Parathyroid adenoma (tissue), 2 donors: ENCODE results near the gene PCSK1N.
"Not testable (repeated sequence)": the region's sequence is repeated elsewhere in the genome, so short reads cannot be mapped to it uniquely, and the experiment has no call there.

Experiments
- H2AFZ ChIP-seq: fragments of 300-600 bp; sonication (generic); one replicate; pipeline ENCODE4 v1.7.0; 2017; ENCODE audit warnings: antibody characterized with exemption, mild to moderate bottlenecking
- H3K27ac ChIP-seq: fragments of 300-600 bp; sonication (generic); one replicate; pipeline ENCODE4 v1.7.0; 2017
- H3K27me3 ChIP-seq: fragments of 300-600 bp; sonication (generic); one replicate; pipeline ENCODE4 v1.7.0; 2017; ENCODE audit warnings: low read length; ENCODE audit not compliant: control insufficient read depth, insufficient read depth
- H3K36me3 ChIP-seq: fragments of 300-600 bp; sonication (generic); one replicate; pipeline ENCODE4 v1.7.0; 2017; ENCODE audit warnings: low read length; ENCODE audit not compliant: control insufficient read depth, insufficient read depth
- H3K4me1 ChIP-seq: fragments of 300-600 bp; sonication (generic); one replicate; pipeline ENCODE4 v1.7.0; 2017; ENCODE audit warnings: control low read depth
- H3K4me2 ChIP-seq: fragments of 300-600 bp; sonication (generic); one replicate; pipeline ENCODE4 v1.7.0; 2017; ENCODE audit warnings: low read length
- H3K4me3 ChIP-seq: fragments of 300-600 bp; sonication (generic); one replicate; pipeline ENCODE4 v1.7.0; 2017; ENCODE audit warnings: low read depth, low read length
- H3K79me2 ChIP-seq: fragments of 300-600 bp; sonication (generic); one replicate; pipeline ENCODE4 v1.7.0; 2017; ENCODE audit warnings: control low read depth
- H3K9ac ChIP-seq: fragments of 300-600 bp; sonication (generic); one replicate; pipeline ENCODE4 v1.7.0; 2017; ENCODE audit warnings: mild to moderate bottlenecking
- H3K9me3 ChIP-seq: fragments of 300-600 bp; sonication (generic); one replicate; pipeline ENCODE4 v1.7.0; 2017; ENCODE audit warnings: low read length; ENCODE audit not compliant: control insufficient read depth
- CTCF ChIP-seq: fragments of 300-600 bp; sonication (generic); IDR thresholded peaks from one replicate; pipeline ENCODE4 v1.7.0; 2017; ENCODE audit warnings: antibody characterized with exemption, mild to moderate bottlenecking
- donor health status: primary hyperparathyroidism.

The PCSK1N gene

GRCh38 chrX:48835524-48836329, at the start of gene PCSK1N:
TSS of gene PCSK1N (minus strand) at chrX:48835610. CDS start at chrX:48835532, 78 bp downstream.
- H3K4me3 ChIP-seq, result peak within 1 kb of the TSS; percentile 54

GRCh38 chrX:48883729-48884128, 48.3 kb upstream of the PCSK1N start:
- TF ChIP-seq CTCF, result no peak
- no peaks in the 10 kb centered on the region for H3K9me3 ChIP-seq
- H3K27me3 ChIP-seq, result no peaks in the 10 kb centered on the region
- H3K9ac ChIP-seq, result no peak overlapping the region
- no peaks in the 10 kb centered on the region for H3K4me1 ChIP-seq
- H3K36me3 ChIP-seq, result no peaks in the 10 kb centered on the region
- no peak overlapping the region for H3K27ac ChIP-seq
- H3K79me2 ChIP-seq, result no peaks in the 10 kb centered on the region
- H3K4me2 ChIP-seq, result no peak overlapping the region
- no peak overlapping the region for H3K4me3 ChIP-seq
- no peak overlapping the region for H2AFZ ChIP-seq

More at GRCh38 chrX:48835524-48836329, at the start of gene PCSK1N:
- H3K9ac ChIP-seq, result peak within 1 kb of the TSS; percentile 46
- no peak for TF ChIP-seq CTCF
- H3K79me2 ChIP-seq, result no peaks in the 10 kb centered on the region
- peak within 1 kb of the TSS; percentile 76 for H3K27ac ChIP-seq
- no peaks in the 10 kb centered on the region for H3K4me1 ChIP-seq
- no peaks in the 10 kb centered on the region for H3K27me3 ChIP-seq
- no peaks in the 10 kb centered on the region for H3K36me3 ChIP-seq
- H3K4me2 ChIP-seq, result peak within 1 kb of the TSS; percentile 65
- peak within 1 kb of the TSS; percentile 78 for H2AFZ ChIP-seq
- H3K9me3 ChIP-seq, result no peaks in the 10 kb centered on the region

- H3K79me2 ChIP-seq, H3K4me1 ChIP-seq, H2AFZ ChIP-seq, H3K9me3 ChIP-seq, H3K4me2 ChIP-seq, H3K27me3 ChIP-seq, H3K27ac ChIP-seq, H3K4me3 ChIP-seq, H3K9ac ChIP-seq, H3K36me3 ChIP-seq: not testable (repeated sequence)
Measured at GRCh38 chrX:48876944-48877343, 41.5 kb upstream of the PCSK1N start.

- not testable (repeated sequence) for H3K9me3 ChIP-seq, H3K27ac ChIP-seq, H3K36me3 ChIP-seq, H3K4me3 ChIP-seq, H2AFZ ChIP-seq, H3K9ac ChIP-seq, H3K4me1 ChIP-seq, H3K27me3 ChIP-seq, H3K79me2 ChIP-seq, H3K4me2 ChIP-seq
Measured at GRCh38 chrX:48872017-48872416, 36.6 kb upstream of the PCSK1N start.

GRCh38 chrX:48864210-48864609, 28.8 kb upstream of the PCSK1N start:
- Histone ChIP-seq H2AFZ (no peak overlapping the region), H3K9me3 (no peaks in the 10 kb centered on the region), H3K4me1 (no peaks in the 10 kb centered on the region), H3K36me3 (no peaks in the 10 kb centered on the region), H3K79me2 (no peaks in the 10 kb centered on the region), H3K4me3 (no peak overlapping the region), H3K27ac (no peak overlapping the region), H3K27me3 (no peaks in the 10 kb centered on the region), H3K4me2 (no peak overlapping the region), H3K9ac (no peak overlapping the region)
- no peak for TF ChIP-seq CTCF
